Measurements from ENCODE around the gene CATSPERD.

- TF ChIP-seq, protein P1, sequence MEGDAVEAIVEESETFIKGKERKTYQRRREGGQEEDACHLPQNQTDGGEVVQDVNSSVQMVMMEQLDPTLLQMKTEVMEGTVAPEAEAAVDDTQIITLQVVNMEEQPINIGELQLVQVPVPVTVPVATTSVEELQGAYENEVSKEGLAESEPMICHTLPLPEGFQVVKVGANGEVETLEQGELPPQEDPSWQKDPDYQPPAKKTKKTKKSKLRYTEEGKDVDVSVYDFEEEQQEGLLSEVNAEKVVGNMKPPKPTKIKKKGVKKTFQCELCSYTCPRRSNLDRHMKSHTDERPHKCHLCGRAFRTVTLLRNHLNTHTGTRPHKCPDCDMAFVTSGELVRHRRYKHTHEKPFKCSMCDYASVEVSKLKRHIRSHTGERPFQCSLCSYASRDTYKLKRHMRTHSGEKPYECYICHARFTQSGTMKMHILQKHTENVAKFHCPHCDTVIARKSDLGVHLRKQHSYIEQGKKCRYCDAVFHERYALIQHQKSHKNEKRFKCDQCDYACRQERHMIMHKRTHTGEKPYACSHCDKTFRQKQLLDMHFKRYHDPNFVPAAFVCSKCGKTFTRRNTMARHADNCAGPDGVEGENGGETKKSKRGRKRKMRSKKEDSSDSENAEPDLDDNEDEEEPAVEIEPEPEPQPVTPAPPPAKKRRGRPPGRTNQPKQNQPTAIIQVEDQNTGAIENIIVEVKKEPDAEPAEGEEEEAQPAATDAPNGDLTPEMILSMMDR (IDR thresholded peaks at IDR 0.05): no peak
- TF ChIP-seq POLR2AphosphoS5 (IDR thresholded peaks at IDR 0.05): no peak
These were observed 9.4 kb upstream of the CATSPERD start for GRCh38 chr19:5711025-5711424.

Measured in gastroesophageal sphincter (tissue), 3 donors.